Esophagus muscularis mucosa (tissue), 4 donors: ENCODE results near the gene SNCG.

ENCODE experiments used
- EP300 ChIP-seq: sonication (generic); formaldehyde crosslinking; IDR thresholded peaks from one replicate; pipeline ENCODE4 v1.6.1; 2017; ENCODE audit warnings: antibody characterized with exemption
- POLR2A ChIP-seq: fragments of 450-650 bp; IDR thresholded peaks from one replicate; pipeline ENCODE4 v1.6.1; 2017; ENCODE audit warnings: antibody characterized with exemption, moderate library complexity, mild to moderate bottlenecking, low read depth
- POLR2AphosphoS5 ChIP-seq, 2 donors: sonication (generic); formaldehyde crosslinking; IDR thresholded peaks; one replicate each; pipeline ENCODE4 v1.6.1; 2017; ENCODE audit warnings: antibody characterized with exemption in 2 of 2
- TF ChIP-seq, protein P1 (sequence below), 3 experiments: fragments of 200-600 bp in 2 of 3; fragments of 450-650 bp in 1 of 3; sonication (generic) in 2 of 3; IDR thresholded peaks; one replicate each; pipeline ENCODE4 v1.5.1; 2017 to 2019; ENCODE audit warnings: antibody characterized with exemption in 3 of 3, mild to moderate bottlenecking in 2 of 3, moderate library complexity in 1 of 3

- TF ChIP-seq, protein P1, sequence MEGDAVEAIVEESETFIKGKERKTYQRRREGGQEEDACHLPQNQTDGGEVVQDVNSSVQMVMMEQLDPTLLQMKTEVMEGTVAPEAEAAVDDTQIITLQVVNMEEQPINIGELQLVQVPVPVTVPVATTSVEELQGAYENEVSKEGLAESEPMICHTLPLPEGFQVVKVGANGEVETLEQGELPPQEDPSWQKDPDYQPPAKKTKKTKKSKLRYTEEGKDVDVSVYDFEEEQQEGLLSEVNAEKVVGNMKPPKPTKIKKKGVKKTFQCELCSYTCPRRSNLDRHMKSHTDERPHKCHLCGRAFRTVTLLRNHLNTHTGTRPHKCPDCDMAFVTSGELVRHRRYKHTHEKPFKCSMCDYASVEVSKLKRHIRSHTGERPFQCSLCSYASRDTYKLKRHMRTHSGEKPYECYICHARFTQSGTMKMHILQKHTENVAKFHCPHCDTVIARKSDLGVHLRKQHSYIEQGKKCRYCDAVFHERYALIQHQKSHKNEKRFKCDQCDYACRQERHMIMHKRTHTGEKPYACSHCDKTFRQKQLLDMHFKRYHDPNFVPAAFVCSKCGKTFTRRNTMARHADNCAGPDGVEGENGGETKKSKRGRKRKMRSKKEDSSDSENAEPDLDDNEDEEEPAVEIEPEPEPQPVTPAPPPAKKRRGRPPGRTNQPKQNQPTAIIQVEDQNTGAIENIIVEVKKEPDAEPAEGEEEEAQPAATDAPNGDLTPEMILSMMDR (IDR thresholded peaks at IDR 0.05), result no peak
- TF ChIP-seq POLR2AphosphoS5 (IDR thresholded peaks at IDR 0.05), result peak; percentile 33 to 83
- peak; percentile 26 for TF ChIP-seq POLR2A
- TF ChIP-seq EP300, result no peak
Observed at GRCh38 chr10:86968271-86968993, 10.0 kb downstream of the SNCG start, which contains the start of gene ADIRF.
